ENCODE results near the gene NHLRC4. TPM values are rescaled to one million over a fixed set of nuclear protein-coding genes. Genes with fewer than 3 reads are reported as not detected.

NHLRC4 gene
- total and polyA plus RNA-seq, 9 of the 15 experiments (the other 6 are each of a cell fraction or from before 2014, with no cell fraction given): 0.24 to 3.7 (median 1.3) TPM; not detected in 2

- no peak overlapping the region for H2AFZ ChIP-seq (ENCODE audit: low read depth, low read length)
- H3K9ac ChIP-seq (ENCODE audit: insufficient read depth in 1 of 2, low read depth in 2 of 2, low read length in 2 of 2): no peak overlapping the region
- no peak for ATAC-seq
Measured at GRCh38 chr16:520847-521246, 46.0 kb upstream of the NHLRC4 start.

More at GRCh38 chr16:520847-521246, 46.0 kb upstream of the NHLRC4 start:
- ChIA-PET CTCF (ENCODE audit: low intra/inter-chr PET ratio) (no interaction called here), POLR2A (interaction anchor here (1.4 to 3.0 kb wide), 2 partner anchors 19 to 22 kb away, joined by 4 to 9 read pairs; no protein-coding TSS in a partner anchor)
- Histone ChIP-seq H4K20me1 (replicated peaks; ENCODE audit: control insufficient read depth, insufficient read depth, low read length) (no peaks in the 10 kb centered on the region; the same call in 1 of the 2 replicates), H3K9me1 (ENCODE audit: control insufficient read depth, insufficient read depth, low read length) (no peaks in the 10 kb centered on the region), H3K9me3 (replicated peaks; ENCODE audit: control insufficient read depth, insufficient read depth, low read depth, low read length) (no peaks in the 10 kb centered on the region), H3K4me3 (no peak overlapping the region), H3K27me3 (ENCODE audit: control insufficient read depth in 2 of 2, insufficient read depth in 2 of 2, low read length in 2 of 2) (no peaks in the 10 kb centered on the region), H3K4me2 (ENCODE audit: insufficient read depth, low read length) (no peak overlapping the region), H3K36me3 (ENCODE audit: control insufficient read depth, insufficient read depth, low read length) (peaks cover 11% of the 10 kb centered on the region; the same call in 2 of the 3 replicates), H3K4me1 (replicated peaks in 1 of 2; ENCODE audit: control insufficient read depth in 2 of 2, insufficient read depth in 2 of 2, low read length in 2 of 2) (peaks cover 10 to 69% of the 10 kb centered on the region in 2 experiments; a peak in 4 of 5 replicates), H3K79me2 (ENCODE audit: control insufficient read depth, insufficient read depth, low read length) (peaks cover 11% of the 10 kb centered on the region), H3K27ac (ENCODE audit: extremely low read depth, low read depth, low read length) (no peak overlapping the region)
- FAIRE-seq (no peak), DNase-seq (ENCODE audit: extremely low read depth in 1 of 4, low spot score in 3 of 4) (no peak)
- in situ Hi-C loops (cut with MboI): no loop called here
- intact Hi-C loops (cut with micrococcal nuclease): no loop called here
- TF ChIP-seq ZNF124 (CRISPR knock-in tag; IDR thresholded peaks at IDR 0.05): no peak
- no peak for TF ChIP-seq PATZ1 (CRISPR knock-in tag; IDR thresholded peaks at IDR 0.05; ENCODE audit: borderline replicate concordance)
- no peak for TF ChIP-seq ETS1 (conservative IDR thresholded peaks at IDR 0.05; ENCODE audit: control insufficient read depth, low read depth, low read length)
- no peak for TF ChIP-seq MAFG (tag; conservative IDR thresholded peaks at IDR 0.05)
- no peak for TF ChIP-seq ZNF12 (CRISPR knock-in tag; IDR thresholded peaks at IDR 0.05)
- TF ChIP-seq ETV6 (IDR thresholded peaks at IDR 0.05; ENCODE audit: borderline replicate concordance in 1 of 2, low read depth in 2 of 2, low read length in 1 of 2): no peak
- TF ChIP-seq ETV6 (CRISPR knock-in tag; IDR thresholded peaks at IDR 0.05; ENCODE audit: borderline replicate concordance): no peak
- no peak for TF ChIP-seq HDAC3 (IDR thresholded peaks at IDR 0.05; ENCODE audit: borderline replicate concordance, partially characterized antibody)
- TF ChIP-seq HBP1 (CRISPR knock-in tag; IDR thresholded peaks at IDR 0.05): no peak
- no peak for TF ChIP-seq BRCA1 (IDR thresholded peaks at IDR 0.05)
- TF ChIP-seq BRCA1 (CRISPR knock-in tag; IDR thresholded peaks at IDR 0.05): no peak
- TF ChIP-seq TRIM24 (IDR thresholded peaks at IDR 0.05): no peak
- TF ChIP-seq ZBTB12 (CRISPR knock-in tag; IDR thresholded peaks at IDR 0.05): no peak
- BruUV-seq (replicated peaks): no TSS peak
- WGBS (ENCODE audit: insufficient coverage, low coverage, missing lambda C conversion rate): 84% methylated on average over 8 of the region's 13 CpGs
